KMS-11 (cell line): ENCODE data around the gene DNAH6.

ENCODE experiments used
- H2AFZ ChIP-seq: fragments of 200-600 bp; sonication (generic); 2 replicates; pipeline ENCODE4 v1.6.1; 2016; ENCODE audit warnings: antibody characterized with exemption, mixed run types, low read depth
- H3K27ac ChIP-seq: fragments of 200-600 bp; sonication (generic); 2 replicates; pipeline ENCODE4 v1.6.1; 2016; ENCODE audit warnings: mild to moderate bottlenecking, mixed run types
- H3K27me3 ChIP-seq: fragments of 200-600 bp; sonication (generic); 2 replicates; pipeline ENCODE4 v1.6.1; 2017; ENCODE audit warnings: mild to moderate bottlenecking, low read depth, mixed run types, moderate library complexity; ENCODE audit not compliant: insufficient read depth
- H3K36me3 ChIP-seq: fragments of 200-600 bp; sonication (generic); 2 replicates; pipeline ENCODE4 v1.6.1; 2017; ENCODE audit warnings: mild to moderate bottlenecking, mixed run types; ENCODE audit not compliant: insufficient read depth
- H3K4me1 ChIP-seq: fragments of 200-600 bp; sonication (generic); 2 replicates; pipeline ENCODE4 v1.6.1; 2016; ENCODE audit warnings: mild to moderate bottlenecking, low read depth, mixed run types; ENCODE audit not compliant: poor library complexity, severe bottlenecking
- H3K4me2 ChIP-seq: fragments of 200-600 bp; sonication (generic); 2 replicates; pipeline ENCODE4 v1.7.0; 2016; ENCODE audit warnings: mild to moderate bottlenecking, mixed run types
- H3K4me3 ChIP-seq: fragments of 200-600 bp; sonication (generic); IDR thresholded peaks from 2 replicates; pipeline ENCODE4 v1.6.1; 2017; ENCODE audit warnings: low read depth, low read length, mixed read lengths; ENCODE audit not compliant: insufficient read depth
- H3K79me2 ChIP-seq: fragments of 200-600 bp; sonication (generic); 2 replicates; pipeline ENCODE4 v1.6.1; 2016; ENCODE audit warnings: low read depth, mixed run types; ENCODE audit not compliant: insufficient read depth
- H3K9ac ChIP-seq: fragments of 200-600 bp; sonication (generic); 2 replicates; pipeline ENCODE4 v1.6.1; 2016; ENCODE audit warnings: mild to moderate bottlenecking, mixed run types
- H4K20me1 ChIP-seq: fragments of 200-600 bp; sonication (generic); 2 replicates; pipeline ENCODE4 v1.6.1; 2016; ENCODE audit warnings: mild to moderate bottlenecking, mixed run types; ENCODE audit not compliant: insufficient read depth
- TF ChIP-seq, protein P1 (sequence below): fragments of 200-600 bp; sonication (generic); conservative IDR thresholded peaks from 2 replicates; pipeline ENCODE4 v1.6.1; 2017; ENCODE audit warnings: low read depth, mild to moderate bottlenecking, antibody characterized with exemption, low read length, moderate library complexity, mixed read lengths

Gene DNAH6

GRCh38 chr2:84641021-84641420 is 124.7 kb downstream of the DNAH6 start:
- H3K9ac ChIP-seq: no peak overlapping the region
- H2AFZ ChIP-seq: no peak overlapping the region
- H3K36me3 ChIP-seq: no peaks in the 10 kb centered on the region
- no peak overlapping the region for H3K4me2 ChIP-seq
- H3K27ac ChIP-seq: no peak overlapping the region
- no peaks in the 10 kb centered on the region for H3K27me3 ChIP-seq
- H3K79me2 ChIP-seq: no peaks in the 10 kb centered on the region
- no peaks in the 10 kb centered on the region for H4K20me1 ChIP-seq
- no peaks in the 10 kb centered on the region for H3K4me1 ChIP-seq
- TF ChIP-seq, protein P1, sequence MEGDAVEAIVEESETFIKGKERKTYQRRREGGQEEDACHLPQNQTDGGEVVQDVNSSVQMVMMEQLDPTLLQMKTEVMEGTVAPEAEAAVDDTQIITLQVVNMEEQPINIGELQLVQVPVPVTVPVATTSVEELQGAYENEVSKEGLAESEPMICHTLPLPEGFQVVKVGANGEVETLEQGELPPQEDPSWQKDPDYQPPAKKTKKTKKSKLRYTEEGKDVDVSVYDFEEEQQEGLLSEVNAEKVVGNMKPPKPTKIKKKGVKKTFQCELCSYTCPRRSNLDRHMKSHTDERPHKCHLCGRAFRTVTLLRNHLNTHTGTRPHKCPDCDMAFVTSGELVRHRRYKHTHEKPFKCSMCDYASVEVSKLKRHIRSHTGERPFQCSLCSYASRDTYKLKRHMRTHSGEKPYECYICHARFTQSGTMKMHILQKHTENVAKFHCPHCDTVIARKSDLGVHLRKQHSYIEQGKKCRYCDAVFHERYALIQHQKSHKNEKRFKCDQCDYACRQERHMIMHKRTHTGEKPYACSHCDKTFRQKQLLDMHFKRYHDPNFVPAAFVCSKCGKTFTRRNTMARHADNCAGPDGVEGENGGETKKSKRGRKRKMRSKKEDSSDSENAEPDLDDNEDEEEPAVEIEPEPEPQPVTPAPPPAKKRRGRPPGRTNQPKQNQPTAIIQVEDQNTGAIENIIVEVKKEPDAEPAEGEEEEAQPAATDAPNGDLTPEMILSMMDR: no peak
- H3K4me3 ChIP-seq: no peak overlapping the region

DNA sequence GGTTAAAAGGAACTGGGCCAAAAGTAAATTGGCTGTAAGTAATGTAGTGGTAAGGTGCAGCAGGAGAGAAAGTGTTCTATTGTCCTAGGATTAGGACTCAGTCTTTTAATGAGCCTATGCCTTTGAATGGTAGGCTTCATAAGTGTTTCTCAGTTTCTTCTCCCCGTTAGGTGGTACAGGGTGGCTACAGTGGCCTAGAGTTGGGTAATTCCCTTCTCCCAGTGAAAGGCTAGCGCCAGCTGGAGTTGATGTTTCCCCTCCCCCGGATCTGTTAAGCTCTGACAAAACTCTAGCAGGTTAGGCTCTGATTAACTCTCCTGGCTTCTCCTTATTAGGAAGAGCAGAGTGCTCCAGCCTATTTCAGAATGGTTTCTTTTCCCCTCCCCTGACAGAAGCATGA is 127.7 kb downstream of the DNAH6 start:
- no peaks in the 10 kb centered on the region for H3K27me3 ChIP-seq
- no peak overlapping the region for H3K27ac ChIP-seq
- TF ChIP-seq, protein P1: no peak
- no peak overlapping the region for H3K4me2 ChIP-seq
- H3K4me1 ChIP-seq: no peaks in the 10 kb centered on the region
- H3K36me3 ChIP-seq: no peaks in the 10 kb centered on the region
- H3K9ac ChIP-seq: no peak overlapping the region
- H3K4me3 ChIP-seq: no peak overlapping the region
- no peak overlapping the region for H2AFZ ChIP-seq
- H4K20me1 ChIP-seq: no peaks in the 10 kb centered on the region
- no peaks in the 10 kb centered on the region for H3K79me2 ChIP-seq

DNA sequence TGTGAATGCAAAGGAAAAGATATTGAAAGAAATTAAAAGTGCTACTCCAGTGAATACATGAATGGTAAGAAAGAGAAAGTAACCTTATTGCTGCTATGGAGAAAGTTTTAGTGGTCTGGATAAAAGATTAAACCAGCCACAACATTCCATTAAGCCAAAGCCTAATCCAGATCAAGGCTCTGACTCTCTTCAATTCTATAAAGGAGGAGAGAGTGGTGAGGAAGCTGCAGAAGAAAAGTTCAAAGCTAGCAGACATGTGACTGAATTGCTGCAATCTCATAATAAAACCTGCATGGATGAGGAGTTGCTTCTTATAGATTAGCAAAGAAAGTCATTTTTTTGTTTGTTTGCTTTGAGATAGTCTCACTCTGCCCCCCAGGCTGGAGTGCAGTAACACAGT is 130.2 kb downstream of the DNAH6 start:
- H3K4me1 ChIP-seq: no peaks in the 10 kb centered on the region
- H3K27ac ChIP-seq: no peak overlapping the region
- TF ChIP-seq, protein P1: no peak
- H4K20me1 ChIP-seq: no peaks in the 10 kb centered on the region
- H3K36me3 ChIP-seq: no peaks in the 10 kb centered on the region
- H3K9ac ChIP-seq: no peak overlapping the region
- H3K4me2 ChIP-seq: no peak overlapping the region
- no peaks in the 10 kb centered on the region for H3K27me3 ChIP-seq
- H3K4me3 ChIP-seq: no peak overlapping the region
- H3K79me2 ChIP-seq: no peaks in the 10 kb centered on the region
- no peak overlapping the region for H2AFZ ChIP-seq

GRCh38 chr2:84647267-84647666 is 131.0 kb downstream of the DNAH6 start:
- no peak overlapping the region for H3K4me3 ChIP-seq
- no peaks in the 10 kb centered on the region for H3K27me3 ChIP-seq
- no peak overlapping the region for H2AFZ ChIP-seq
- no peaks in the 10 kb centered on the region for H4K20me1 ChIP-seq
- H3K4me2 ChIP-seq: no peak overlapping the region
- no peaks in the 10 kb centered on the region for H3K4me1 ChIP-seq
- no peak overlapping the region for H3K27ac ChIP-seq
- no peaks in the 10 kb centered on the region for H3K79me2 ChIP-seq
- no peaks in the 10 kb centered on the region for H3K36me3 ChIP-seq
- no peak overlapping the region for H3K9ac ChIP-seq
- TF ChIP-seq, protein P1: no peak
